Kidney (tissue), 14 donors: ENCODE measurements around the gene PPP1R14C. TPM values are rescaled to one million over a fixed set of nuclear protein-coding genes. Genes with fewer than 3 reads are reported as not detected.
A peak's percentile ranks its signal among the peaks of the same experiment; 100 is the strongest.

ENCODE experiments used
- DNase-seq, 5 donors: peaks; one replicate each; pipeline ENCODE4 v3.0.0-alpha.2; 2013 to 2020
- FAIRE-seq: peaks from 2 replicates; lab custom pipeline; 2012; peaks lifted over from hg19 to GRCh38; lab: Jason Lieb, UNC
- H3K27ac ChIP-seq, 2 donors: one replicate each; pipeline ENCODE4 v1.7.0; 2013; ENCODE audit warnings: low read depth in 2 of 2, low read length in 2 of 2, inconsistent platforms in 1 of 2
- H3K27me3 ChIP-seq: one replicate; pipeline ENCODE4 v1.7.1; 2013; ENCODE audit warnings: low read length, inconsistent platforms; ENCODE audit not compliant: control insufficient read depth, insufficient read depth
- H3K36me3 ChIP-seq, 3 donors: one replicate each; pipeline versions ENCODE4 v1.7.0 to v1.7.1; 2013; ENCODE audit warnings: low read length in 3 of 3, control low read depth in 1 of 3, inconsistent platforms in 1 of 3; ENCODE audit not compliant: insufficient read depth in 3 of 3, control insufficient read depth in 2 of 3
- H3K4me1 ChIP-seq, 3 donors: one replicate each; pipeline versions ENCODE4 v1.7.0 to v1.7.1; 2013; ENCODE audit warnings: low read length in 3 of 3, inconsistent platforms in 1 of 3, low read depth in 1 of 3; ENCODE audit not compliant: control insufficient read depth in 2 of 3, insufficient read depth in 2 of 3
- H3K4me3 ChIP-seq, 3 donors: one replicate each; pipeline versions ENCODE4 v1.7.0 to v1.8.1; 2013; ENCODE audit warnings: low read length in 3 of 3, control low read depth in 1 of 3, inconsistent platforms in 1 of 3
- H3K9ac ChIP-seq, 3 donors: one replicate each; pipeline versions ENCODE4 v1.7.0 to v1.7.1; 2013; ENCODE audit warnings: low read length in 3 of 3, control low read depth in 1 of 3, inconsistent platforms in 1 of 3
- H3K9me3 ChIP-seq, 3 donors: one replicate each; pipeline versions ENCODE4 v1.7.0 to v1.7.1; 2013; ENCODE audit warnings: low read length in 3 of 3, control low read depth in 1 of 3, inconsistent platforms in 1 of 3; ENCODE audit not compliant: control insufficient read depth in 2 of 3, insufficient read depth in 1 of 3
- CTCF ChIP-seq: IDR thresholded peaks from 3 replicates; pipeline ENCODE4 v1.5.1; 2012; ENCODE audit warnings: mild to moderate bottlenecking, moderate library complexity, borderline replicate concordance; ENCODE audit not compliant: insufficient read depth; ENCODE audit errors: extremely low read depth
- intact Hi-C: fragments of 100-400 bp; cut with DNase I; formaldehyde crosslinking; loops from one replicate; pipeline ENCODE4 v1.11.1; 2022
- polyA plus RNA-seq: library from polyadenylated mRNA; stranded (reverse); fragments of 350-450 nt; fragmentation: Illumina TruSeq; extraction: RNeasy Lipid Tissue Mini Kit (QIAGEN cat#74804); gene quantifications from one replicate; pipeline ENCODE4 v1.2.3, GENCODE V29; 2014; ENCODE audit warnings: low read depth, low replicate concordance; ENCODE audit not compliant: insufficient read depth
- total RNA-seq: library from RNA; stranded (reverse); fragmentation: NEBNext Ultra II Directional; extraction: Animal tissue kit (Norgen Biotek cat#: 25700); gene quantifications from one replicate; pipeline ENCODE4 v1.2.1, GENCODE V29; 2021
- donor health status: control.
- donor health status: control.
- donor health status: control.
- donor health status: control.
- donor health status: control.
- donor health status: DM: yes; HTN: yes; CAD: no.
- donor health status: Normal renal cell carcinoma (clear cell type).

The PPP1R14C gene
- total and polyA plus RNA-seq, 2 donors from 2014 or later = 6.5 to 15.8 TPM

DNA sequence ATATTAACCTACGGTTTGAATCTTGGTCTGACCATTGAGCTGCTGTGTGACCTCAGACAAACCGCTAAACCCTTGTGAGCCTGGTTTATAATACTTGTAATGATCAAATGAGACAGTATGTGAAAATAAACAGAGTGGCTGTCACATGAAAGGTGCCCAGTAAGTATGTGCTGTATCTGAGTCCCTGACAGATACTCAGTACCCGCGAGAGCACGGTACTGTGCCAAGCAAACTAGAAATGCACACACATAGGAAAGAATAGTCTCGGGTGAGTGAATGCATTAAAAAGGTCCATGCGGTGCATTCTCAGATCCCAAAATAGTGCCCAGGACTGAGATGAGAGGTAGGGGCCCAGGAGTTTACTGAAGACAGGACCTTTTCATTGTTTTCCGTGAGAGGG is 93.3 kb downstream of the PPP1R14C start:
- no peak overlapping the region for H3K4me3 ChIP-seq
- intact Hi-C loops = no loop called here
- no peak overlapping the region for H3K9ac ChIP-seq
- FAIRE-seq (no peak), DNase-seq (no peak)
- H3K27ac ChIP-seq = no peak overlapping the region
- TF ChIP-seq CTCF = no peak
- no peaks in the 10 kb centered on the region for H3K27me3 ChIP-seq
- peaks cover 0 to 8% (median 5%) of the 10 kb centered on the region in 3 donors for H3K4me1 ChIP-seq
- H3K36me3 ChIP-seq = no peaks in the 10 kb centered on the region
- no peaks in the 10 kb centered on the region for H3K9me3 ChIP-seq

DNA sequence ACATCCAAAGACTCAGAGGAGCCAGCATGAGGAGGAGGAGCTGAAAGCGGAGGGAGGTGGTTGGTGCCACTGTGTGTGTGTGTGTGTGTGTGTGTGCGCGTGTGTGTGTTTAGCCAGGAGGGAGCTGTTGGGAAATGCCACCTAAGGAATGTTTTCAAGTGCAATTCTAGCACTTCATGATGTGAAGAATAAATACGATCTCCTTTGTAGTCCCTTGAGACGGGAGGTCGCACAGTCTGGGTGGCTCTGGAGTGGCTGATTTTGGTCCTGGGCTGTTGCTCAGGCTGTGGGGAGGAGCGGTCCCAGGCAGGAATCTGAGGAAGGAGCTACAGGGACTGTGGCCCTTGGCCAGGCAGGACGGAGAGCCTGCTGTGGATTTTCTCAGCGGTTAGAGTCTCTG is 93.7 kb downstream of the PPP1R14C start:
- FAIRE-seq (no peak), DNase-seq (peak in 4 of 5 donors; percentile 59 to 79 (median 71))
- no peak overlapping the region for H3K27ac ChIP-seq
- H3K9me3 ChIP-seq = no peaks in the 10 kb centered on the region
- intact Hi-C loops = no loop called here
- peaks cover 0 to 8% (median 5%) of the 10 kb centered on the region in 3 donors for H3K4me1 ChIP-seq
- H3K36me3 ChIP-seq = no peaks in the 10 kb centered on the region
- no peak overlapping the region for H3K4me3 ChIP-seq
- no peaks in the 10 kb centered on the region for H3K27me3 ChIP-seq
- H3K9ac ChIP-seq = no peak overlapping the region
- TF ChIP-seq CTCF = no peak

DNA sequence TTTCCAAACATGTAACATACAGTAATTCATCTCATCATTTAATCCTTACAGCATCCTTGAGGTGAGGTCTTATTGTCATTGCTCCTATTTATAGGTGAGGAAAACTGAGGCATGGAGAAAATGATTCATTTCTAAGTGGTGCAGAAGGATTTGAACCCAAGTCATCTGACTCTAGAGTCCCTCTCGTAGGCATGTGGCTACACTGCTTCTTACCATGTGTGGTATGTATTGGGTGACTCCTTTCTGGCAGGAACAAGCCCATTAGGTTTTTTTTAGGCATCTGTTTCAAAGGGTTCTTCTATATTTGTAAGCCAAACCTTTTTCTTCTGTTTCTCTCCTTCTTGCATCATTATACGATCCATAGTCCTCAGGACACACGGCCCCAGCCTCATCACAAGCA is 94.8 kb downstream of the PPP1R14C start:
- FAIRE-seq (no peak), DNase-seq (no peak)
- intact Hi-C loops = no loop called here
- Histone ChIP-seq H3K4me3 (no peak overlapping the region), H3K27me3 (no peaks in the 10 kb centered on the region), H3K9ac (no peak overlapping the region), H3K36me3 (no peaks in the 10 kb centered on the region), H3K9me3 (no peaks in the 10 kb centered on the region), H3K4me1 (peaks cover 0 to 8% (median 5%) of the 10 kb centered on the region in 3 donors), H3K27ac (peak overlapping the region; percentile 19 to 35)
- TF ChIP-seq CTCF = no peak

- H3K27me3 ChIP-seq = no peaks in the 10 kb centered on the region
- peaks cover 0 to 8% (median 5%) of the 10 kb centered on the region in 3 donors for H3K4me1 ChIP-seq
- H3K9ac ChIP-seq = no peak overlapping the region
- no peaks in the 10 kb centered on the region for H3K36me3 ChIP-seq
- H3K9me3 ChIP-seq = no peaks in the 10 kb centered on the region
- intact Hi-C loops = no loop called here
- no peak overlapping the region for H3K4me3 ChIP-seq
- DNase-seq (peak; percentile 35 to 78 (median 56)), FAIRE-seq (no peak)
- H3K27ac ChIP-seq = peak overlapping the region; percentile 19 to 35
- no peak for TF ChIP-seq CTCF
These were observed 95.5 kb downstream of the PPP1R14C start for GRCh38 chr6:150238336-150238741.
